Globus pallidus (tissue), 1 donor: ENCODE data around the gene SUMO1.
"Not testable (repeated sequence)": the region's sequence is repeated elsewhere in the genome, so short reads cannot be mapped to it uniquely, and the experiment has no call there.

Experiments
- DNase-seq: peaks from one replicate; pipeline ENCODE4 v3.0.0-alpha.2; 2015; ENCODE audit warnings: low spot score

The SUMO1 gene

GRCh38 chr2:202238234-202239197 lies at the start of gene SUMO1:
TSS of gene SUMO1 (minus strand) at chr2:202238597. CDS start at chr2:202238451, 146 bp downstream.
- peak; percentile 90 for DNase-seq

GRCh38 chr2:202286595-202286994 lies 48.2 kb upstream of the SUMO1 start:
- no peak for DNase-seq

DNA sequence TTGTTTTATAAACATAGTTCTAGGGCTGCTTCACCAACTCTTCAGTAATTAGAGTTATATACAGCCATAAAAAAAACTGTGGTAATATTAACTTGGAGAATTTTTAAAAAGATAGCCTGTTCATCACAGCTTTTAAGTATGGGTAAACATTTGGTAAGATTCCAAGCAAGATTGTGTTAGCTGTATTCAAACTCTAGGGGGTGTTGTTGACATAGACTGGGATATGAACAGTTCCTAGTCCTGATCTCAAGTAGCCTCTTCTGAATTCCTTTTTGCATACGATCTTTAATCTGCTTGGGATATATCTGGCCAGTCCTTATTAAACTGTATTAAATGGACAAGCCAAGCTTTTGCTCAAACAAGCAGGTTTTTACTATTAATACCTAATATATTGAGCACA lies 40.5 kb upstream of the SUMO1 start:
- peak; percentile 49 for DNase-seq

DNA sequence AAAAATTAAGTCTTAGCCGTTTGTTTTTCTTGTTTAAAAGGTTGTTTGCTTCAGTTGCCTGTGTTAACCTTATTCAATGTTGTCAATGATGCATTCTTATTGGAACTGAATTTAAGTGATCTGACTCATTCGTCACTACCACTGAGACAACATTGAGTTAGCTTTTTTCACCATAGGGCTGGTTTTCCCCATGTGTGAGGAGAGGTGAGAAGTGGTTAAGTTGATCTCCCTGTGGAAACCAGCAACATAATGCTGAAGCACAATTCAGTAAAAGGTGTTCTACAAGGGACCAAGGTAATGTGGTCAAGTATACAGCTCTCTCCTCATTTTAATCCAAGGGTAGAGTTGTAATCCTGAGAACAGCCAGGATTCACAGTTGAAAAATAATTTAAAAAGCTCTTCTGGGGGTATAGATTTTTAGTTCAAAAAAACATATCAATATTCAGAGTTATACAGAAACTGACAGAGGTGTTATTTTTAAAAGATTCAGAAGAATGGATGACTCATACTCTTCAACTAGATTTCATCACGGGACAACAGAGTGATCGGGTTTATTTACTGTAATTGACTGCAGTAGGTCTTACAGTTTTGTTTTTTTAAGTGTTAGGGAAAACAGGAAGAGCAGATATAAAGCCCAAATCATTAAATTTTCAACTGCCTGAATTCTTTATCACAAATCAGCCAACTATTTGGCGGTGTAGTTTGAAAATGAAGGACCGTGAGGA lies 39.8 kb upstream of the SUMO1 start:
- DNase-seq, result no peak

DNA sequence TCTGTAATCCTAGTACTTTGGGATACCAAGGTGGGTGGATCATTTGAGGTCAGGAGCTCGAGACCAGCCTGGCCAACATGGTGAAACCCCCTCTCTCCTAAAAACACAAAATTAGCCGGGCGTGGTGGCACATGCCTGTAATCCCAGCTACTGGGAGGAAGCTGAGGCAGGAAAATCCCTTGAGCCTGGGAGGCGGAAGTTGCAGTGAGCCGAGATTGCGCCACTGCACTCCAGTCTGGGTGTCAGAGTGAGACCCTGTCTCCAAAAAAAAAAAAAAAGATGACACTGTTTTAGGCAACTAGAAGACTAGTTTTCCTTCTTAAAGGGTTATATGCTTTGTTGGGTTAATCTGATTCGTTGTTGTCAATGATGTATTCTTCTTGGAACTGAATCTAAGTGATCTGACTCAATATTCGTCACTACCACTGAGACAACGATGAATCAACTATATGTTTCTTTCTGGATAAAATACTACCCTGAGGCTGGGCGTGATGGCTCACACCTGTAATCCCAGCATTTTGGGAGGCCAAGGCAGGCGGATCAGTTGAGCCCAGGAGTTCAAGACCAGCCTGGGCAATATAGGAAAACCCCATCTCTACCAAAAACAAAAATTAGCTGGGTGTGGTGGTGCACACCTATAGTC lies 37.8 kb upstream of the SUMO1 start:
- DNase-seq, result not testable (repeated sequence)

GRCh38 chr2:202270487-202270886 lies 32.1 kb upstream of the SUMO1 start:
- no peak for DNase-seq

DNA sequence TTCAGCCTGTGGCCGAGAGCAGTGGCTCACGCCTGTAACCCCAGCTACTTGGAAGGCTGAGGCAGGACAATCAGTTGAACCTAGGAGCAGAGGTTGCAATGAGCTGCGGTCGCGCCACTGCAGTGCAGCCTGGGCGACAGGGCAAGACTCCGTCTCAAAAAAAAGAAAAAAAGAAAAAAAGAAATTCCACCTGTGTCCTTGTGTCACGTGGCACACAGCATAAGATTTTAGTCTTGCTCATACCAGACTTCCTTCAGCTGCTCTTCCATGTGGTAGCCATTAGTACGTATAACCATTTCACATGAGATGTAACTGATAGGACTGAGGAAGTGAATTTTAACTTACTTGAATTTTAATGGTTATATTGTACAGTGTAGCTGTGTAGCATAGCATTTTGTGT lies 31.2 kb upstream of the SUMO1 start:
- DNase-seq, result no peak

DNA sequence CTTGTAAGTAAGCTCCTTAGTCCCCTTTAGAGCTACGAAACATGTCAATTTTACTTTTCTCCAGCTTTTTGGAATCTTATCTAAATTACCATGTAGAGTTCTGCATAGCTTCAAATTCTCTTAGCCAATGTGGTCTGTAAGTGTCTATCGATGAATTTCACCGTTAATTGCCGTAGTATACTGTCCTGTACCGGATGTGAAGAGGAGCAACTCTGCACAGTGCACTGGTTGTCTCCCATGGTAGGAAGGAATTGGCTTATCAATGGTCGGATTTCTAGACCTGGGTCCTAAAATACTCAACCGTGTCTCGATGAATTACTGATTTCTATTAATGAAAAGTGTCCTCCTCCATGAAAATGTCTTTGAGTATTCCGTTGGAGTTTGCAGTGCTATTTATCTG lies 29.1 kb upstream of the SUMO1 start:
- DNase-seq, result no peak

DNA sequence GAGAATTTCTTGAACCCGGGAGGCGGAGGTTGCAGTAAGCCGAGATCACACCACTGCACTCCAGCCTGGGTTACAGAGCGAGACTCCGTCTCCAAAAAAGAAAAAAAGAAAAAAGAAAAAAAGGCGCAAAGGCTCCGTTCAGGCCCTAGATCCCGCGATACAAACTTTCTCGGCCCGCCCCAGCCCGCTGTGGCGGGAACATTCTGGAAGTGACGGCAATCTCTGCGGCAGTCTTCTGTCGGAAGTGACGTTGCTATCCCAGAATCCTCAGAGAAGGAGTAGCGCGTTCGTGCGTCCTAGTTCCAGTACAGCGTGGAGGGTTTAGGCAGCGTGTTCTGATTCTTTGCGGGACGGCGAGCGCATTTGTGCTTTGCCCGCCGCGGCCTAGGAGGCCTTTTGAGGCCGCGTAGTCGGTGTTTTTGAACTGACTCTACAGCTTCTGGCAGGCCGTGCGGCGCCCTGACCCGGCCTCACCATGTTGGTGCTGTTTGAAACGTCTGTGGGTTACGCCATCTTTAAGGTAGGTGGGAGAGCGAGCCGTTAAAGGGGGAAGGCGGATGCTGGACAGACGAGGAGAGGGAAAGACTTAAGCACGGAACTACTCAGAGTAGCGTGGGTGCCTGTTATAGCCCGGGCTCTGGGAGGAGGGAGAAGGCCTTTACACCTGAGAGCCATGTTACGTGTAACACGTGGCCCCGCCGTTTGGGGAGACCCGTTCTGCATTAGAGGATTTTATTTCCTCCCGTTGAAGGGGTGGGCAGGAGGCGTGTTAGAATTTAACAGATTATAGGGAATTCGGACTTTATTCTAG lies 27.3 kb upstream of the SUMO1 start, which contains the start of gene NOP58:
Gene NOP58 (plus strand): TSS at position 297 of the 811 bp plus-strand sequence. CDS start 179 bp downstream, at position 476.
- DNase-seq, result peak; percentile 95

DNA sequence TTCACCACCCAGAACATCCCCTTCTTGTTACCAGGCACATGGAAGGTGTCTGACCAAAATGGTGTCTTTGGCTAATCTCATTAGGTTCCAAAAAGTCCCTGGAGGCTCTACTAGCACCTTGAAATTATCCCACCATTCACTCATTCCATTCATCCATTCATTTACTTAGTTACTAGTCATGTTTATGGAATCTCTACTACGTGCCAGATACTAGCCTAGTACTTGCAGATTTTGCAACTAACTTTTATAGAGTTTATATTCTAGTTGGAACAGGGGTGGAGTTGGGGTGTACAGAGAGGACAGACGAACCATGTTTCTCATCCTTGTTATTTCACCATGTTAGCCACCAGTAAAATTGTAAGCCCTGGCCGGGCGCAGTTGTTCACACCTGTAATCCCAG lies 23.1 kb upstream of the SUMO1 start:
- no peak for DNase-seq

DNA sequence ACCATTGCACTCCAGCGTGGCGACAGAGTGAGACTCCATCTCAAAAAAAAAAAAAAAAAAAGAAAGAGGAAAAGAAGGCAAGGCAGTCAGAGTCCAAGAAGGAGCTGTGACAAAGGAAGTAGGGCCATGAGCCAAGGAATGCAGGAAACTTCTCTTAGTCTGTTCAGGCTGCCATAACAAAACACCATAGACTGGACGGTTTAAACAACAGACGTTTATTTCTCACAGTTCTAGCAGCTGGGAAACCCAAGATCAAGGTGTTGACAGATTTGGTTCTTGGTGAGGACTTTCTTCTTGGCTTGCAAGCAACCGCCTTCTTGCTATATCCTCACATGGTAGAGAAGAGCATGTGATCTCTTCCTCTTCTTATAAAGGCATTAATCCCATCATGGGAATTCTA lies 13.1 kb upstream of the SUMO1 start:
- no peak for DNase-seq

- no peak for DNase-seq
Measured at GRCh38 chr2:202249521-202250253, 11.3 kb upstream of the SUMO1 start.

DNA sequence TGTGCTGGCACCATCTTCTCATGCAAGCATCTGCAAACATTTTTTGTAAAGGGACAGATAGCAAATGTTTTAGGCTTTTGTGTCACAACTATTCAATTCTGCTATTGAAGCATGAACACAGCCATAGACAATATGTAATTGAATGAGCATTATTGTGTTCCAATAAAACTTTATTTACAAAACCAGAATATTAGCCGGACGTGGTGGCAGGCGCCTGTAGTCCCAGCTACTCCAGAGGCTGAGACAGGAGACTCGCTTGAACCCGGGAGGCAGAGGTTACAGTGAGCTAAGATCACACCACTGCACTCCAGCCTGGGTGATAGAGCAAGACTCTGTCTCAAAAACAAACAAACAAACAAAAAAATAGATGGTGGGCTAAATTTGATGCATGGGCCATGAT lies 9.3 kb upstream of the SUMO1 start:
- DNase-seq, result not testable (repeated sequence)

DNA sequence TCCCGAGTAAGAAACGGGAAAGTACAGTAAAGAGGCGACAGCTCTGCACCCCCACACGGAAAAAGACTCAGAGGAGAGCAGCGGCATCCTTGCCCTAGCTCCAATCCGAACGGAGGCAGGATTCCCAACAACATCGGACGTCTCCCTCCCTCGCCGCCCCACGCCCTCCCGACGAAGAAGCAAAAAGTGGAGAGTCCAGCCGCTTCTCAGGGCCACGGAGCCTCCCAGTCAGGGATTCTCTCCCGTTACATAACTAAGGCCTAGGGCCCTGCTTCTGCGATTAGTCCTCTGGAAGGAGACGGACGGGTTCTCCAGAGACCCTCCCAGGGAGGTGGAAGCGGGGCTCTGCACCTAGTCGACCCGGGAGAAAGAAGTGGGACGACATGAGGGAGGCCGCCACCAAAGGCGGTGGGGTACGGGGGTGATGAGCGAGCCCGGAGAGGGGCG lies 587 bp downstream of the SUMO1 start:
- peak; percentile 21 for DNase-seq

DNA sequence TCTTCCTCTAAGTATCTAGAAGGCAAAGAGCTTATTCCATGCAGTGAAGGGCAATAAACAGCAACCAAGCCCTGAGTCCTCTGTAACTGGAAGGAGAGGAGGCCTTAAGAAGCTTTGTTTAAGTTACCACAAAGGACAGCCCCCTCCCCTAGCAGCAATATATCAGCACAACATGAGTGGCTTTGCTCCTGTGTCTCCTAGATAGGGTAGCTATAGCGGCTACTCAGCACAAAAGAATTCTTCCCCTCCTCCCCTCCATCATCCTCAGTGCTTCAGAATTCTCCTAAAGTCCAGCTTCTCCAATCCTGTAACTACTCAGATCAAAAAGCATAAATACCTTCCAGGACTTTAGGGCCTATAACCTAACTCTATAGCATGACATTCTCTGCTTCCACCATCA lies 16.5 kb downstream of the SUMO1 start:
- no peak for DNase-seq

DNA sequence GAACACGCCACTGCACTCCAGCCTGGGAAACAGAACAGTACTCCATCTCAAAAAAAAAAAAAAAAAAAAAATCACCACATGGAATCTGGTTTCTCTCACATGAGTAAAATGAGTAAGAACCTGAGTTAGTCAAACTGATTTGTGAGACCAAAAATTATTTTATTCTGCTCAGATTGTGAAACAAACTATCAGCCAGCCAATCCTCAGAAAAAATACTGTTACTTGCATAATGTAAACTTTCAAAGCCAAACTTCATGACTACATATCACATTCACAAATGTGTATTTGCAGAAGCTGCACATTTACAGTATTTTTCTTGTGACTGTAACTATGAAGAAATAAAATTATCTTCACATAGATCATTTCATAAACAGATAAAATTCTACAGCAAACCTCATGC lies 23.2 kb downstream of the SUMO1 start:
- DNase-seq, result no peak

GRCh38 chr2:202208526-202208925 lies 29.9 kb downstream of the SUMO1 start:
- no peak for DNase-seq

DNA sequence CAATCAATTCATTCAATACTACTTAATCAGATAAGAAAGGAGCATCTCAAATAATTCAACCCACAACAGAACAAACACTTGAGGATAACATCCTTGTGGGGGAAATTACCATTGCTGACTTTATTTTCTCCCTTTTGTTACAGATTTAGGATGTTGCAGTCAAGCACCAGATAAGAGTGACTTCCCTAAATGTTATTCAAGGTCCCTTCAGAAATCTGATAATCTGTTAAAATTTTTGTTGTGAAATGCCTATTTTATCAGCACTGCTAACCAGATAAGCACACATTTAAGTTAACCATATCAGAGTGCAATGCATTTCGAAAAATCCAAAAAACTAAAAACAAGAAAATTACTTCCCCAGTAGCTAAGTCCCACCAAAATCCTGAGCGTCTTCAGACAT lies 33.5 kb downstream of the SUMO1 start:
- DNase-seq, result no peak

DNA sequence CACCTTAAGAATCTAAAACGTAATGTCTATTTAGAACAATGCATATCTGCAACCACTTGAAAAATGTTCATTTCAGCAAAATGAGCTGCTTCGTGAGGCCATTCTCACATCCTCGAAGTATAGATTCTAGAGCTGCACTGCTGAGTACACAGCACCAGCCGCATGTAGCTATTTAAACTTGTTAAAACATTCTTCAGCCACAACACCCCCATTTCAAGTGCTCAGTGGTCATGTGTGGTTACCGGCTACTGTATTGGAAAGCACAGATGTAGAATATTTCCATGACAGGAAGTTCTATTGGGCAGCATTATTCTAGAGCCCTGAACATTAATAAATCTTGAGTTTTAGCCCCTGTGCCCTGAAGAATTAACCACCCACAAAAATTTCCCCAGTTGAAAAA lies 35.0 kb downstream of the SUMO1 start:
- no peak for DNase-seq

- no peak for DNase-seq
Measured at GRCh38 chr2:202201220-202202160, 36.9 kb downstream of the SUMO1 start.
